ENCODE results near the gene MED17.
"Not testable (repeated sequence)": the region's sequence is repeated elsewhere in the genome, so short reads cannot be mapped to it uniquely, and the experiment has no call there.

MED17 gene

DNA sequence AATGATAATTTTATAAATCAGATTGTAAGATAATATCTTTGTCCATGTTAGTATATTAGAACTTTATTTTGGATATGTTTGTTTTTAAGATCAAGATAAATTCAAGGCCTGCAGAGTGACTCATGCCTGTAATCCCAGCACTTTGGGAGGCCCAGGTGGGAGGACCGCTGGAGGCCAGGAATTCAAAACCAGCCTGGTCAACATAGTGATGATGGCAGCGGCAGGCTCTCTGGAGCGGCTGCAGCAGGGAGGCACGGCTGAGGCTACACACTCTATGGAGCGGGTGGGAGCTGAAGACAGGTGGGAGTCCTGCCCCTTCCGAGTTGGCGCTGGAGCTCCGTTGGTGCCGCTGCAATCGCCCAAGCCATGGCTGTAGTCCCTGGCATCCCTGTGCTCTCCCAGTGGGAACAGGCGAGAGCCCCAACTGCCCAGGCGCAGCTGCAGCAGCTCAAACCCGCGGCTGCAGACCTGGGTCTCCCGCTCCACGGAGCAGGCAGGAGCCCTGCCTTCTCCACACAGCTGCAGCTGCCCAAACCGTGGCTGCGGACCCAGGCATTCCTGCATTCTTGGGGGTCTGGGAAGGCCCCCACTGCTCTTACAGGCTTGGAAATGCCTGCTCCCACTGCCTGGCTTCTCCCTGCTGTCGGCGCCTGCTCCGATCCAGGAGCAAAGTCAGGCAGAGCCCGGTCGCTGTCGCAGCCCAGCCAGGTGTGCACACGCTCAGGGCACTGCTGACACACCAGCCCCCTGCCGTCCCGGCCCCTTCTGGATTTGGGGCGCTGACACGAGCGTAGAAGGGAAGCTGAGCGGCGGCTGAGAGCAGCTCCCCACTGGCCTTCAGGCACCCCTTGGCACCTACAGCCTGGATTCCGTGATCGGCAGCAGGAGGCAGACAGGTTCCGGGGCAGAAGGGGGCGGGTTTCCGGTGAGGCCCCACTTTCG, 25.9 kb upstream of the MED17 start:
- DNase-seq (ENCODE audit: low read depth in 2 of 2) = no peak

DNA sequence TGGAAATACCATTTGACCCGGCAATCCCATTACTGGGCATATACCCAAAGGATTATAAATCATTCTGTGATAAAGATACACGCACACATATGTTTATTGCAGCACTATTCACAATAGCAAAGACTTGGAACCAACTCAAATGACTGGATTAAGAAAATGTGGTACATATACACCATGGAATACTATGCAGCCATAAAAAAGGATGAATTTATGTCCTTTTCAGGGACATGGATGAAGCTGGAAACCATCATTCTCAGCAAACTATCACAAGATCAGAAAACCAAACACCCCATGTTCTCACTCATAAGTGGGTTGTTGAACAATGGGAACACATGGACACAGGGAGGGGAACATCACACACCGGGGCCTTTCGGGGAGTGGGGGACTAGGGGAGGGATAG, 25.0 kb upstream of the MED17 start:
- not testable (repeated sequence) for DNase-seq (ENCODE audit: low read depth in 2 of 2)

DNA sequence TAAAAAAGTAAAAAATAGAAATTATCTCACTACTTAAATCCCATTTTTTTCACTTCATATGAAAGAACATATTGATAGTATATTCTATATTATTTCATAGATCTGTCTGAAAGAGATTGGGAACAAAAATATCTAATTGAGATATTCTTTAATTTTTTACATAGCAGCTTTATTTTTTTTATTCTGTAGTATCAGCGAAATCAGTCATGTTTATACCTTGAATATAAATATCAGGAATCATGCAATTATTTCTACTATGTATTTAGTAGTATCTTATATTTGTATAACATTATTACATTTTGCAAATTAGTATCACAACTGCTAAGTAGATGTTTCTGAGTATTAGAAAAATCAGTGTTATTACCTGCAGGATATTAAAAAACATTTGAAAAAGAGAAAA, 22.2 kb upstream of the MED17 start:
- no peak for DNase-seq (ENCODE audit: low read depth in 2 of 2)

DNA sequence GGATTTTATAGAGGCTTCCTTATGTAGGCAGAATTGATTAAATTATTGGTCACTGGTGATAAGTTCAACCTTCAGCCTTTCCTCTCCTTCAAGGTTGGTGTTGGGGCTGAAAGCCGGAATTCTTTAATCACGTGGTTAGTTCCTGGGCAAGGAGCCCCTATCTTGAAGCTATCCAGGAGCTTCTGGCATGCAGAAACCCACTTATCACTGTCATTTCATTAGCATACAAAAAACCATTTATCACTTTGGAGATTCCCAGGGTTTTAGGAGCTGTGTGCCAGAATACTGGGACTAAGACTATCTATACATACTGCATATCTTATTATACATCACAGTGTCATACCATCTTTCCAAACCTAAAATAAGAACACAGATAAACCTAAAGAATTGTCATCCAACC, 18.5 kb upstream of the MED17 start:
- no peak for DNase-seq (ENCODE audit: low read depth in 2 of 2)

DNA sequence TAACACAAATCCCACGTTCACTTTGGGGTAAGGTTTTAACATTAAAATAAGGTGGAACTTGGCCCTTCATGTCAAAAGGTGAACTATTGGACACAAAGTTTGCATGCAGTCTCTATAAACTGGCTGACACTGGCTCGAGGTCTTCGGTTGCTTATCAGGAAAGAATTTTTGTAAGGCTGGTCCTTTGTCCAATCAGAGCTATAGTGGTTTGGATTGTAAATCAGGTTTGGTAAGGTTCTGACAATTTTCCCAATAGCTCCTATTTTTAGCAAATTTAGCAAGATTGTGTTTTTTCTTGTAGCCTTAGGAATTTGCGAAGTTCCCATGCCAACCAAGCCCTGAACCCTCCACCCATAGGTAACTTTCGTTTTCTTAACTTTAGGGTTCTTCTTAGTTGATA, 17.6 kb upstream of the MED17 start:
- no peak for DNase-seq (ENCODE audit: low read depth in 2 of 2)

DNA sequence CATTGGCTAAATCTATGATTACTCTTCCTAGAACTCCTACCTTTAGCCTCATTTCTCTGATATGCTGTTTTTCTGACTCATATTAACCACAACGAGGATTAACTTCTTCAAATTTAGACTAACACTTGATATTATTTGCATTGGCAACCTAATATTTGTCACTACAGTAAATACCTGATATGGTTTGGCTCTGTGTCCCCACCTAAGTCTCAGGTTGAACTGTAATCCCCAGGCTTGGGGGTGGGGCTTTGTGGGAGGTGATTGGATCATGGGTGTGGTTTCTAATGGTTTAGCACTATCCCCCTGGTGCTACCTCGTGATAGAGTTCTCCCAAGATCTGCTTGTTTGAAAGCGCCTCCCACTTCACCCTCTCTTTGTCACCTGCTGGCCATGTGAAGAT, 17.1 kb upstream of the MED17 start:
- no peak for DNase-seq (ENCODE audit: low read depth in 2 of 2)

DNA sequence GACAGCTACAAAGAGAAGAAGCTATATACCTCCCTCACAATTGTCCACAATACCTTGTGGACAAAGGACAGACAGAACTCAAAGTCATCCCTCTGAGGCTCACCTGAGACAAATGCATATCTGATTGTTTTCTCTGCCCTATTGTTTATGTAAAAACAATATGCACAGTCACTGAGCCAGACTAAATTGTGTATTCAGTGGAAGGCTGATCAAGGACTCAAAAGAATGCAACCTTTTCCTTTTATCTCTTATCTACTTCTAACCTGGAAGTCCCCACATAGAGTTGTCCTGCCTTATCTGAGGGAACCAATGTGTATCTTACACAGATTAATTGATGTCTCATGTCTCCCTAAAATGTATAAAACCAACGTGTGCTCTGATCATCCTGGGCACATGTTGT, 13.9 kb upstream of the MED17 start:
- DNase-seq (ENCODE audit: low read depth in 2 of 2) = no peak

DNA sequence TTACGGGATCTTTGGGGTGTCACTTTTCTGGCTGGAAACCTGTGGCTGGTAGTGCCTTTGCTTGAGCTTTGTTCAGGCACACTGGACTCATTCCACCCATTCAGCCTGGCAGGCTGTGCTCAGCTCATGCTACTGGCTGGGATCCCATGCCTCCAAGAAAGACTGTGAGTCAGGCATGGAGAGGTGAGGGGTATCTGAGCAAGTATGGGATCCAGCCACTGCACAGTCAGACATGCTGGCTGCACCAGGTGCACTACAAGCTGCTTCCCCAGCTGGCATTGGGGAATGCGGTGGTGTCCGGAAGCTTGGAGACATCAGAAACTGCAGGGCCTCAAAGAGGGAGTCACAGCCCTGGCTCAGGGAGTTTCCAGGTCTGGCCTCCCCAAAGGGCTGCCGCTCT, 12.0 kb upstream of the MED17 start:
- DNase-seq (ENCODE audit: low read depth in 2 of 2) = no peak

DNA sequence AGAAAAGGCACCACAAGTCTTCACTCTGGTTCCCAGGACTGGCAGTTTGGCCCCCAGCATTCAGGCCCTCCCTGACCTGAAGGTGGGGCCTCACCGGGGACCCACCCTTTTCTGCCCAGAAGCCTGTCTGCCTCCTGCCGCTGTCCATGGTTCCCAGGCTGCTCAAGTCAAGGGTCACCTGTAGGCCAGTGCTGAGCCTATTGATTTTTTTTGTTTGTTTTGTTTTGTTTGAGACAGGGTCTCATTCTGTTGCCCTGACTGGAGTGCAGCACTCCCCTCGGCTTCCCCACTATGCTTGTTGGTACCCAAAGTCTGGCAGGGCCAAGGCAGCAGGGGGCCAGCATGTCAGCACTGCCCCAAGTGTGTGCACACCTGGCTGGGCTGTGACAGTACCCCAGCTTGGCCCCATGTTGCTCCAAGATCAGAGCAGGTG, 11.0 kb upstream of the MED17 start:
- no peak for DNase-seq (ENCODE audit: low read depth in 2 of 2)

DNA sequence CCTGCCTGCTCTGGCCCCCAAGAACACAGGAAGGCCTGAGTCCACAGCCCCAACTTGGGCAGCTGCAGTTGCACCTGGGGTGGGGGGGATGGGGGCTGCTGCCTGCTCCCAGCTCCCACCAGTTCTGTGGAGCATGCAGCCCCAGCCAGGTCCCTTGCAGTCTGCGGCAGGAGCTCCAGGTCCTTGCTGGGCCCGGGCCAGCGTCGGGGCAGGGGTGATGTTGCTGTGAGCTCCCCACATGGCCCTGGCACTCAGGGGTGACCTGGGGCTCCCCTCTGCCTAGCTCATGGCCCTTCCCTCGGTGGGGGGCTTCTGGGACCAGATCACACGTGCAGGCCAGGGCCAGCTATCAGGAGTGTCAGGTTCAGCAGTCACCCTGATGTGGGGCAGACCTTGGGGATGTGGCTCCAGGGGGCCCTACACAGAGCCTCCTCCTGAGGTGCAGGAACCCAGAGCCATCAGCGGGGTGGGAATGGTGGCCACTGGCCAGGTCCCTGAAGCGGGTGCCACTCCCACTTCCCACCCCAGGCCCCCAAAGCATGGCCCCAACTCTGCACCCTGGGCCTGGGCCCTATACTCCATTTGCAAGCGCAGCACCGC, 10.4 kb upstream of the MED17 start:
- no peak for DNase-seq (ENCODE audit: low read depth in 2 of 2)

DNA sequence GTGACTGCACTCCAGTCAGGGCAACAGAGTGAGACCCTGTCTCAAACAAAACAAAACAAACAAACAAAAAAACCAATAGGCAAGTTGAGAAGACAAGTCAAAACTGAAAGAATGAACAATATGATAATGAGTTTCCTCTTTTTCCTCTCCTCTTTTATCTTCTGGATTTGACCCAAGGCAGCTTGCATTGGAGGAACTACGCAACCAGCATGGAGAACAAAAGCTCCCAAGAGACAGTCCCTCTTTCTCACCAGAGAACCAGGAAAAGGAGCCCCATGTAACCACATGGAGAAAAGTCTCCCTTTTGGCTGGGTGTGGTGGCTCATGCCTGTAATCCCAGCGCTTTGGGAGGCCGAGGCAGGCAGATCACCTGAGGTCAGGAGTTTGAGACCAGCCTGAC, 9.5 kb upstream of the MED17 start:
- not testable (repeated sequence) for DNase-seq (ENCODE audit: low read depth in 2 of 2)

DNA sequence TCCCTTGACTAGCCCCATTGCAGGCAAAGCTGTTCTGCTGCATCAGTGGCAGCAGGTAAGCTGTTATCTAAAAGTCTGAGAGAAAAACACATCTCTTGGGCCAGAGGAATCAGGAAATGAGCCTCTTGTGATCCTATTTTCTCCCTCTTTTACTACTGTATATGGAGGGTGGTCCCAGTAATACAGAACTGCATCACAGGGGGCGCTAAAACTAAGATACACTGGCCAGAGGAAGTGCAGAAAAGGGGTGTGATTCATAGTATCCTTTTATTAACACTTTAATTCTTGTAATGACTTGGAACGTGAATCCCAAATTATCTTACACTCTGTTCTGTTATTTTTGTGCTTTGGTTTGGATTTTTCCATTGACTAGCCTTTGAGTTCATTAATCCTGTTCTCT, 8.8 kb upstream of the MED17 start:
- no peak for DNase-seq (ENCODE audit: low read depth in 2 of 2)

DNA sequence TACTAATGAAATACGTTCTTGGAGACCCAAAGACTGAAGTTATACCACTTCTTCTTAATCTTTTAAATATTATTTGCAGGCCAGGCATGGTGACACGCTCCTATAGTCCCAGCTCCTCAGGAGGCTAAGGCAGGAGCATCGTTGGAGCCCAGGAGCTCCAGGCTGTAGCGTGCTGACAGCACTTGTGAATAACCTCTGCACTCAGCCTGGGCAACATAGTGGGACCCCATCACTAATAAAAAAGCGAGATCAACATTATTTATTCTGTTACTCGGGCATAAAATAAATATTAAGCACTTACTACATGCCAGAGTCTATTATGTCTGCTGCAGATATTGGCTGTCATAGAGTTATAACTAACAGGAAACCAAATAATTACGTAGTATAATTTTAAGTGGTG, 720 bp upstream of the MED17 start:
- DNase-seq (ENCODE audit: low read depth in 2 of 2) = no peak

DNA sequence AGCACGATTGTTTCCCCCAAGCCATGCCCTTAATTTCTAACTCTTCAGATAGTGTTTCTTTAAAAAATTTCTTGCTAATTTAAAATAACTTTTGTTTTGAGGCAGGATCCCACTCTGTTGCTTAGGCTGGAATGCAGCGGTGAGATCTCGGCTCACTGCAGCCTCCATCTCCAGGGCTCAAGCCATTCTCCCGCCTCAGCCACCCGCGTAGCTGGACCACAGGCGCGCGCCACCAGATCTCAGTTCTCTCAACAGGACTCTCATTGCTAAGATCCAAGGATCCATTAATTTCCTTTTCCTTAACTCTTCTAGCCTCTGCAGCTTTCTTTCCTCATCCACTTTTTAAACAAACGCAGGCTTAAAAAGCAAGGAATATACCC, 327 bp upstream of the MED17 start:
- peak in 1 of 2 donors; percentile 1 for DNase-seq (ENCODE audit: low read depth in 2 of 2)

DNA sequence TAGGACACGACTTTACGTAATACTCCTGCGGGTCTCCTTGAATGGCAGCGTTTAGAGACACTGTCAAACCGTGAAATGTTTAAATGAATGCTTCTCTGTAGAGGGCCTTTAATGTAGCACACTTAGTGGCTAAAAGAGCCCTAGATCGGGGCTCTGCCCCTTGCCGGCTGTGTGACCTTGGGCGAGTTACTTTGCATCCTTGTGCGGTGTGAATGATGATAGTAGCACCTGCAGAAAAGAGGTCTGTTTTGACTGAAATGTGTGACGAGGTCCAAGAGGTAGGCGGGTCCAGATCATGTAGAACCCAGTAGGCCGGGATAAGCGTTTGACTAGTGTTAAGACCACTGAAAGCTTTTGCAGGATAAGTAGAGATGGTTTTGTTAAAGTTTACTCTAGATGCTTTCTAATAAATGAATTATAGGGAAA, 866 bp downstream of the MED17 start:
- DNase-seq (ENCODE audit: low read depth in 2 of 2) = no peak

DNA sequence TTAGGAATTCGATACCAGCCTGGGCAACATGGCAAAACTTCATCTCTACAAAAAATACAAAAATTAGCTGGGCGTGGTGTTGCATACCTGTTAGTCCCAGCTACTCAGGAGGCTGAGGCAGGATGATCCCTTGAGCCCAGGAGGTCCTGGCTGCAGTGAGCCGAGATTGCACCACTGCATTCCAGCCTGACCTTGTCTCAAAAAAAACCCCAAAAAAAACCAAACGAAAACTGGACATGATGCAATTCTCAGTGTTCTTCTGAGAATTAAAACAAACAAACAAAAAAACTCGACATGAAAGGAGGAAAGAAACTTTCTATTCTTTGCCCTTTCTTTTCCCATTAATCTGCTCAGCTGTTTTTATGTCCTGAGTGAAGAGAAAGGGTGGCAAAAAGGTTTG, 7.4 kb downstream of the MED17 start:
- DNase-seq (ENCODE audit: low read depth in 2 of 2) = no peak

DNA sequence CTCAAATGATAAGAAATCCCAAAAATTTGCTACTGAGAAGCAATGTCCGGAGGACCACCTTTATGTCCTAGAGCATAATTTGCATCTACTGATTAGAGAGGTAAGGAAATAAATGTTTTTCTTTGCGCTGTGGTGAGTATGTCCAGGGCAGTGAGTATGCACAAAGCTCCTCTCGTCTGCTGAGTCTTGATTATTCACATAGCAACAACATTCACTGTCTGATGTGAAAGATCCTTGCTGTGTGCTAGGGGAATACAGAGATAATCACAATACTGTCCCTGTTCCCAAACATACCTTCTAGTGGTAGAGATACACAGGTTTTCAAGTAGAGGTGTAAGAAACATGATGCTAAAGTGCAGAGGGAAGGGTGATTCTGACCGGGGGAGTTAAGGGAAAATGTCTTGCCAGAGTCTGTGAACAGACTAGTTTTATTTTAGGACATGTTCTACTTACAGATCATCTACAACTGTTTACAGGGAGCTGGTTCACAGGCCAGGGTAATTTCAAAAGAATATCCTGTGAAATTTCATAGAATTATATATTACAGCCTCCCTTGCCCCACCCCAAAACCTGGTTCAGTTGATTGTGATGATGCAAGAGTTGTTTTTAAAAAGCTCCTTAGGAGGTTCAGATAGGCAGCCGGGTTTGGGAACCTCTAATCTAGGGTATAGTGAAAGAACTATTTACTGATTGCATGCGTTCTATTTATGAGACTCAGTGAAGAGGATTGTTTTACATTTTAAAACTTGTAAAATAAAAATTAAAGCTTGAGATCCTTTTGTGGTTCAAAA, 12.6 kb downstream of the MED17 start:
- DNase-seq (ENCODE audit: low read depth in 2 of 2) = no peak

DNA sequence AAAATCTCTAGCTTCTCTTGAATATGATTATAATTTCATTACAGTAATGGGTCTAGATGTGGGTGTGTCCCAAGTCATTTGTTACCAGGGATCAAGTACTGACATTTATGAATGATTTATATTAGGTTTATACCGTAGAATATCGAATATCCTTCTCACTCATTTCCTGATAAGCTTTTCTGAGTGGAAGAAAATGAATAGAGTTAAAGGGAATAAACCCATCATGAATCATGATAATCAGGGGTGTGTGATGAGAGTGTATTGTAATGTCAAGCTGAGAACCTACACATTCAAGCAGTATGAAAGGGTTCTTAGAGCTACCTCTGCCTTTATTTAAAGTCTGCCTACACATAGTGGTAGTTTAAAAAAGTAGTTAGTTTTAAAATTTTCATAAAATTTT, 17.3 kb downstream of the MED17 start:
- no peak for DNase-seq (ENCODE audit: low read depth in 2 of 2)

DNA sequence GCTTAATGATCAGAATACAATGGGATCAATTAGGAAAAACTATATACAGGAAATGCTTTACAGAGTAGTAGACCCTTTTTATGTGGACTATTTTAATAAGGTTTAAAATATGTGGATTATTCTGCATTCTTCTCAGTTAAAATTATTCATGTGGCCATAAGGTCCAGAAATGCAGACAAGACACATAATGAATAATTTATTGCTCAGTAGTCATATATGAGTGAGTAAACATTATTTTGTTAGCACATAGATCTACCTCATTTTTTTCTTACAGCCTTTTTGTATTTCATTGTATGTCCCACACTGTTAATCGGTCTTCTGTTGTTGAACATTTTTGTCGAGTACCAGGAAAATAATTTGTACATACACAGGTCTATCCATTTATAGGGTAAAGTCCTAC, 20.8 kb downstream of the MED17 start:
- DNase-seq (ENCODE audit: low read depth in 2 of 2) = no peak

DNA sequence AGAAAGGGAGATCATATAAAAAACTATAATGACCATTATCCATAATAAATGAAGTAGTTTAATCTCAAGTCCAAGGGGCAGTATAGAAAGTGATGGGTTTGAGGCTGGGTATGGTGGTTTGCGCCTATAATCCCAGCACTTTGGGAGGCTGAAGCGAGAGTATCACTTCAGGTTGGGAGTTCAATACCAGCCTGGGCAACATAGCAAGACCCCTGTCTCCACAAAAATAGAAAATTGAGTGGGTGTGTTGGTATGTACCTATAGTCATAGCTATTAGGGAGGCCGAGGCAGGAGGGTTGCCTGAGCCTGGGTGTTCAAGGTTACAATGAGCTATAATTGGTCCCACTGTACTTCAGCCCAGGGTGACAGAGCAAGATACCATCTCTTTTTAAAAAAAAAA, 23.9 kb downstream of the MED17 start:
- DNase-seq (ENCODE audit: low read depth in 2 of 2) = no peak

DNA sequence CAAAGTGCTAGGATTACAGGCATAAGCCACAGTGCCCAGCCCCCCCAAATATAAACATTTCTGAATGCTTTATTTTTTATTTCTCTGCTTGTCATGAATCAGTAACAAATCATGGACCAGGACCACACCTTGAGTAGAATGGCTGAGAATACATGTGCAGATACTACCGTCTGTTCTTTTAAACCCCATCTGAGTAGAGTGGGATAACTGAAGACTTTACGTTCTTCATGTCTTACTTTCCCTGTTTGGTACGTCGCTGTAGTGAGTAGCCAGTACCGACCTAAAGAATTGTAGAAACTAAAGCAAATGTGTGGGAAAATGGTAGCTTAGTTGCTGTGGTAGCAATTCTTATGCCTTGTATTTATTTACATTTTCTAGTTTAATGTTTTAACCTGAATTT, 29.9 kb downstream of the MED17 start:
- DNase-seq (ENCODE audit: low read depth in 2 of 2) = no peak

DNA sequence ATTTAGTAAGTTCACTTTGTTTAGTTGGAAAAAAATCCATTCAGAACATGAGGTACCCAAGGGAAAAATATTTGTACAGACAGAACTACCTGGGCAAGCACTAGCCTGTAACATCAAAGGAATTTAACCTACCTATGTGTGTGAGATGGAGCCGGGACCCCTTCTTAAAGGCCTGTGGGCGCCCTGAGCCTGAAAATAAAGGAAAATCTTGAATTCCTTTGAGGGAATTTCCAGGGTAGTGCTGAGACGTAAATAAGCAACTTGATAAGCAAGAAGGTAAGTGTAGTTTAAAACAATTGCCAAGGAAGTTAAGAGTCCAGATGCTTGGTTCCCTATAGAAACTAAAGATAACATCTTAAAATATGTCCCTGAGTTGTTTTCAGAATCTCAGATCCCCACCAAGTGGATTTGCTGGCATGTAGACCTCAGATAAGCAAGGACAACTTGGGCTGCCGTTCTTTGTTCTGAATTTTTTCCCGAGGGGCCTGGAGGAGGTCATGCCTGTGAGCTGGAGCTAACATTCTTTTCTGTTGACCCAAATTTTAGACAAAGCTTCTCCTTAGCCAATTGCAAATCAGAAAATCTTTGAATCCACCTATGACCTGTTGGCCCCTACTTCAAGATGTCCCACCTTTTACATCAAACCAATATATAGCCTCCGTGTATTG, 31.0 kb downstream of the MED17 start:
- DNase-seq (ENCODE audit: low read depth in 2 of 2) = no peak
